HEK293 (cell line): ENCODE measurements around the gene HNRNPUL2.
A peak's percentile ranks its signal among the peaks of the same experiment; 100 is the strongest.

Source experiments
- KLF7 ChIP-seq: fragments of 450-650 bp; formaldehyde crosslinking; IDR thresholded peaks from 2 replicates; pipeline ENCODE4 v1.5.1; 2016; ENCODE audit warnings: missing biosample characterization, missing genetic modification characterization, borderline replicate concordance
- KLF9 ChIP-seq: fragments of 450-650 bp; formaldehyde crosslinking; IDR thresholded peaks from 2 replicates; pipeline ENCODE4 v1.5.1; 2016; ENCODE audit warnings: missing biosample characterization, missing genetic modification characterization, low read depth
- SP2 ChIP-seq: fragments of 450-650 bp; formaldehyde crosslinking; IDR thresholded peaks from 2 replicates; pipeline ENCODE4 v1.5.1; 2016; ENCODE audit warnings: missing biosample characterization, missing genetic modification characterization
- YY1 ChIP-seq: fragments of 450-650 bp; formaldehyde crosslinking; IDR thresholded peaks from 2 replicates; pipeline ENCODE4 v1.5.1; 2018; ENCODE audit warnings: missing biosample characterization, missing genetic modification characterization
- ZBTB8A ChIP-seq: fragments of 450-650 bp; formaldehyde crosslinking; IDR thresholded peaks from 2 replicates; pipeline ENCODE4 v1.5.1; 2016; ENCODE audit warnings: missing biosample characterization, missing genetic modification characterization
- ZEB2 ChIP-seq: fragments of 450-650 bp; formaldehyde crosslinking; IDR thresholded peaks from 2 replicates; pipeline ENCODE4 v1.5.1; 2016; ENCODE audit warnings: missing biosample characterization, missing genetic modification characterization
- ZNF133 ChIP-seq: fragments of 450-650 bp; formaldehyde crosslinking; IDR thresholded peaks from 2 replicates; pipeline ENCODE4 v1.5.1; 2016; ENCODE audit warnings: missing biosample characterization, missing genetic modification characterization
- ZNF16 ChIP-seq: fragments of 450-650 bp; formaldehyde crosslinking; IDR thresholded peaks from 2 replicates; pipeline ENCODE4 v1.5.1; 2016; ENCODE audit warnings: low read depth, missing biosample characterization, missing genetic modification characterization
- ZNF2 ChIP-seq: fragments of 450-650 bp; formaldehyde crosslinking; IDR thresholded peaks from 2 replicates; pipeline ENCODE4 v1.5.1; 2016; ENCODE audit warnings: missing biosample characterization, missing genetic modification characterization
- ZNF211 ChIP-seq: fragments of 450-650 bp; formaldehyde crosslinking; IDR thresholded peaks from 2 replicates; pipeline ENCODE4 v1.5.1; 2016; ENCODE audit warnings: low read depth, missing biosample characterization, missing genetic modification characterization
- ZNF37A ChIP-seq: fragments of 450-650 bp; IDR thresholded peaks from 2 replicates; pipeline ENCODE4 v1.5.1; 2018; ENCODE audit warnings: missing biosample characterization, missing genetic modification characterization
- ZNF549 ChIP-seq: fragments of 450-650 bp; IDR thresholded peaks from 2 replicates; pipeline ENCODE4 v1.5.1; 2018; ENCODE audit warnings: missing biosample characterization, missing genetic modification characterization, mild to moderate bottlenecking, inconsistent platforms, moderate library complexity
- ZNF560 ChIP-seq: fragments of 450-650 bp; formaldehyde crosslinking; IDR thresholded peaks from 2 replicates; pipeline ENCODE4 v1.5.1; 2017; ENCODE audit warnings: missing biosample characterization, missing genetic modification characterization, borderline replicate concordance
- ZNF596 ChIP-seq: fragments of 450-650 bp; IDR thresholded peaks from 2 replicates; pipeline ENCODE4 v1.5.0; 2018; ENCODE audit warnings: missing biosample characterization, mild to moderate bottlenecking, missing genetic modification characterization, moderate library complexity
- ZNF623 ChIP-seq: fragments of 450-650 bp; formaldehyde crosslinking; IDR thresholded peaks from 2 replicates; pipeline ENCODE4 v1.5.1; 2016; ENCODE audit warnings: missing biosample characterization, missing genetic modification characterization
- ZNF645 ChIP-seq: fragments of 450-650 bp; formaldehyde crosslinking; IDR thresholded peaks from 2 replicates; pipeline ENCODE4; 2016; ENCODE audit warnings: missing biosample characterization, missing genetic modification characterization
- ZNF654 ChIP-seq: fragments of 450-650 bp; formaldehyde crosslinking; IDR thresholded peaks from 2 replicates; pipeline ENCODE4 v1.5.1; 2016; ENCODE audit warnings: low read depth, missing biosample characterization, missing genetic modification characterization
- ZNF664 ChIP-seq: fragments of 450-650 bp; formaldehyde crosslinking; IDR thresholded peaks from 2 replicates; pipeline ENCODE4 v1.5.1; 2016; ENCODE audit warnings: missing biosample characterization, missing genetic modification characterization
- ZNF76 ChIP-seq: fragments of 450-650 bp; formaldehyde crosslinking; IDR thresholded peaks from 2 replicates; pipeline ENCODE4; 2016; ENCODE audit warnings: low read depth, missing biosample characterization, missing genetic modification characterization, borderline replicate concordance
- ZNF792 ChIP-seq: fragments of 450-650 bp; formaldehyde crosslinking; IDR thresholded peaks from 2 replicates; pipeline ENCODE4 v1.5.1; 2016; ENCODE audit warnings: missing biosample characterization, missing genetic modification characterization
- ZSCAN5A ChIP-seq: fragments of 450-650 bp; formaldehyde crosslinking; IDR thresholded peaks from 2 replicates; pipeline ENCODE4 v1.5.1; 2016; ENCODE audit warnings: missing biosample characterization, missing genetic modification characterization
- TF ChIP-seq, protein P1 (sequence below): fragments of 450-650 bp; formaldehyde crosslinking; conservative IDR thresholded peaks from 2 replicates; pipeline ENCODE4 v1.5.1; 2016; ENCODE audit warnings: low read depth, missing biosample characterization, missing genetic modification characterization

HNRNPUL2 gene

DNA sequence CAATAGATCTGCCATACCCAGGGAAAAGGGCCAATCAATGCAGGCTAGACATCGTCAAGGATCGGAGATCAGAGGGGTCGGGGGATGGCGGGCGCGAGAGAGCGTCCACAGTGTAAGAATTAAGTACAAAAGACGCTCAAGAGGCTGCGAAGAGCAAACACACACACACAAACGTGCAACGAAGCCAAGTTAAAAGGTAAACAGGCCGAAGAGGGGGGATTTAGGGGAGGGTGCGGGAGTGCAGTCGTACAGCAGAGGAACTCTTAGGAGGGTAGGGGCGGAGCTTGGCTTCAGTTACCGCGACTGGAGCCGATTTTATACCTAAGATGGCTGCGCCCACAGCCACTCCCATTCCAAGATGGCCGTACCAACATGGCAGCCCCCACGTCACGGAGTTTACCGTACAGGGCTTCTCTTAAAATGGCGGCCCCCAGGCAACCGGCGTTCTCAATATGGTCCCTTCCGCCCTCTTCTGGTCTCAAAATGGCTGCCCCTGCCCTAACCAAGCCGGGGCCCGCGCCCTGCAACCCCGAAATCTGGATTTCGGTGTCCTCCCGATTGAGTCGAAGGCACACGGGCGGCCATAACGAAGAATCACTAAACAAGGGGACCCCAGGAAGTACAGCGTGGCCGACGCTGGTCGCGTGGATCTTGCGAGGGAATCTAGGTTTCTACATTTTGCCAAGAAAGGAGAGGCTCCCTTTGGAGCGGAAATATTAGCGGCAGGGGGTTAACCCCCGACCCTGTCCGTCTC lies 17.8 kb downstream of the HNRNPUL2 start (continued):
- TF ChIP-seq ZNF645 (tag by site-specific recombination) (no peak), ZNF133 (tag by site-specific recombination) (no peak), KLF7 (tag by site-specific recombination) (no peak), ZNF560 (tag by site-specific recombination) (no peak), ZNF664 (tag by site-specific recombination) (no peak), ZNF623 (tag by site-specific recombination) (no peak), SP2 (tag by site-specific recombination) (0 out of 2 replicates have a peak, but pooled peaks have one; percentile 10), ZNF792 (tag by site-specific recombination) (no peak), ZNF549 (tag by site-specific recombination) (no peak), ZNF654 (tag by site-specific recombination) (no peak), YY1 (tag by site-specific recombination) (peak; percentile 97), ZNF76 (tag by site-specific recombination) (0 out of 2 replicates have a peak, but pooled peaks have one; percentile 25), ZEB2 (peak; percentile 75; the same call in 1 of the 2 replicates), ZNF211 (tag by site-specific recombination) (no peak), ZNF596 (tag by site-specific recombination) (no peak), ZSCAN5A (tag by site-specific recombination) (no peak), ZNF37A (no peak), ZBTB8A (tag by site-specific recombination) (peak; percentile 73), KLF9 (tag by site-specific recombination) (peak; percentile 62; the same call in 1 of the 2 replicates), ZNF2 (tag by site-specific recombination) (no peak), ZNF16 (tag by site-specific recombination) (no peak)
- TF ChIP-seq, protein P1, sequence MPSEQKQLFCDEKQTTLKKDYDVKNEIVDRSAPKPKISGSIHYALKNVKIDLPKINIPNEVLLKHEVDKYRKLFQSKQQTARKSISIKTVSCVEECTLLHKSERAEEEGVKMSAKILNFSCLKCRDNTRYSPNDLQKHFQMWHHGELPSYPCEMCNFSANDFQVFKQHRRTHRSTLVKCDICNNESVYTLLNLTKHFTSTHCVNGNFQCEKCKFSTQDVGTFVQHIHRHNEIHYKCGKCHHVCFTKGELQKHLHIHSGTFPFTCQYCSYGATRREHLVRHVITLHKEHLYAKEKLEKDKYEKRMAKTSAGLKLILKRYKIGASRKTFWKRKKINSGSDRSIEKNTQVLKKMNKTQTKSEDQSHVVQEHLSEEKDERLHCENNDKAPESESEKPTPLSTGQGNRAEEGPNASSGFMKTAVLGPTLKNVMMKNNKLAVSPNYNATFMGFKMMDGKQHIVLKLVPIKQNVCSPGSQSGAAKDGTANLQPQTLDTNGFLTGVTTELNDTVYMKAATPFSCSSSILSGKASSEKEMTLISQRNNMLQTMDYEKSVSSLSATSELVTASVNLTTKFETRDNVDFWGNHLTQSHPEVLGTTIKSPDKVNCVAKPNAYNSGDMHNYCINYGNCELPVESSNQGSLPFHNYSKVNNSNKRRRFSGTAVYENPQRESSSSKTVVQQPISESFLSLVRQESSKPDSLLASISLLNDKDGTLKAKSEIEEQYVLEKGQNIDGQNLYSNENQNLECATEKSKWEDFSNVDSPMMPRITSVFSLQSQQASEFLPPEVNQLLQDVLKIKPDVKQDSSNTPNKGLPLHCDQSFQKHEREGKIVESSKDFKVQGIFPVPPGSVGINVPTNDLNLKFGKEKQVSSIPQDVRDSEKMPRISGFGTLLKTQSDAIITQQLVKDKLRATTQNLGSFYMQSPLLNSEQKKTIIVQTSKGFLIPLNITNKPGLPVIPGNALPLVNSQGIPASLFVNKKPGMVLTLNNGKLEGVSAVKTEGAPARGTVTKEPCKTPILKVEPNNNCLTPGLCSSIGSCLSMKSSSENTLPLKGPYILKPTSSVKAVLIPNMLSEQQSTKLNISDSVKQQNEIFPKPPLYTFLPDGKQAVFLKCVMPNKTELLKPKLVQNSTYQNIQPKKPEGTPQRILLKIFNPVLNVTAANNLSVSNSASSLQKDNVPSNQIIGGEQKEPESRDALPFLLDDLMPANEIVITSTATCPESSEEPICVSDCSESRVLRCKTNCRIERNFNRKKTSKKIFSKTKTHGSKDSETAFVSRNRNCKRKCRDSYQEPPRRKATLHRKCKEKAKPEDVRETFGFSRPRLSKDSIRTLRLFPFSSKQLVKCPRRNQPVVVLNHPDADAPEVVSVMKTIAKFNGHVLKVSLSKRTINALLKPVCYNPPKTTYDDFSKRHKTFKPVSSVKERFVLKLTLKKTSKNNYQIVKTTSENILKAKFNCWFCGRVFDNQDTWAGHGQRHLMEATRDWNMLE, result no peak
